NAMALWA (cell line): ENCODE measurements around the gene PFDN1.

Experiments used
- DNase-seq: peaks from one replicate; pipeline ENCODE4 v3.0.0-alpha.2; 2015; ENCODE audit warnings: low spot score

The PFDN1 gene

DNA sequence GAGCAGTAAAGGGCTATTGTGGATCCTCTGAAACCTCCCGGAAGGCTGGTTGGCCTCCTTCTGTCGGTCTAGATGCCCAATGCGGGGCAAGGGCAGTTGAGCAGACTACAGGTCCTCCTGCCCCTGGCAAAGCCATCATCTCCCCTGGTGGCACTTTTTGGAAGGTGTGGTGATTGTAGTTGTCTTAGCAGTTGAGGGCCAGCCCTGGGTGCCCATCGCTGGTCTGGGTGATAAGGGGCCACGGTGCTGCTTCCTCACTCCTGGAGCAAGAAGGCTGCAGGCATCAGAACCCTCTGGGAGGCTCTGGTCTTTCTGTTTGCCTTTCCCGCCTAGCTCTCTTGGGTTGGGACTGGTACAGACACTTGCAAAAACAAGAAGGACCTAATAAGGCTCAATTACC lies 64.1 kb downstream of the PFDN1 start:
- no peak for DNase-seq

DNA sequence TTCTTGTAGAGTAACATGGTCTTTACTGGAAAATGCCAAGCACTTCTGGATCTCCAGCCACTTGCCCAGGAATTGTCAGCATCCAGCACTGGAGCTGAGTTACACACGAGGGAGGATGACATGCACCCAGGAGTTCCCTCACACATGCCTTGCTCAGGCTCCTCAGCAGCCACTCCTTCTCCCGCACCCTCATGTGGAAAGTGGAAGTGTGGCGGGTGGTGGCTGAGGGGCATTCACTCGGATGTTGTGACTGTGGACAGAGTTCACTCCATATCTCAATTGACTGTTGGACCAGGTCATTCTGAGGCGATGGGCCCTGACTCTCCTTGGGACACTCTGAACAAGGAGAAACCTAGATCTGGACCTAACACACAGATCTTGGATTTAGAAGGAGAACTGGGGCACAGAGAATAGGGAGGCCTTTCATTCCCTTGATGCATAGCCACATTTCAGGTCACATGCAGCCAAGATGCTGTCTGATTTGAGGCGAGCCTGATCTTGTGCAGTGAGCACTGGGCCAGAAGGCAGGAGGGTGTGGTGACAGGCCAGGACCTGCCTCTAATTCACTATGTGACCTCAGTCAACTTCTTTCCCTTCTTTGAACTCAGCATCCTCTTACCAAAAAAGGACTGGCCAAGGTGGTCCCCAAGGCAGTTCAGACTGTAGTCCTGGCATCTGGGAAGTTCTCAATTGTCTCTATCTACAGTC lies 65.9 kb downstream of the PFDN1 start:
- DNase-seq = no peak

DNA sequence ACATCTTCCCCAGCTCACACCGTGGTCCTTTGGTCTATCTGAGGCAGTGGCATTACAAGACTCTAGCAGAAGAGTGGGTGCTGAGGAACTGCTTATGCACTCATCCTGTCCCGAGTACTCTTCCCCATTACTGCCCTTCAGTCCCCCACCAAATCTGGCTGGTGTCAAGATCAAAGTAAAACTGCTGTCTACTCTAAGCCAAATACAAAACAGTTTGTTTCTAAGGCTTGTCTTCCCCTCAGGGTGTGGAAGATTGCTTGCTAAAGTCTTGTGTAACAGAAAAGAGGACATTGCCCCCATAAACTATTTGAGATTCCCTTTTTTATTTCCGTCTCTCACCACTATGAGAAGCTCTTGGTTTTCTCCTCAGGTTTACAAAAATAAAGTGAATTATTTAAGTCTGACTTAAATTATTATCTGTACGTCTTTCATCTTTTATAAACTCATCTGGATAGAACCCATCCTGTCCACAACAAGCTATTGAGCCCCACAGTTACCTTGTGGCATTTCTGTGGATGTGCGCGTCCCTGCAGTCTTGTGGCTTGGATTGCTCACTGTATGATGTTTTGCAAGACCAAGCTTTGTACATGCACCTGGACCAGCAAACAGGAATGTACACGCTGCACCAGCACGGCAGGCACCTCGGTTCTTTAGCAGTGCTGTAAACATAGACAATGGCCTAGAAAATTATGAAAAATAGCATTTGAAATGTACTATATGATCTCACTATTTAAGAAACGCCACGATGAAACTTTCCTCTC lies 66.9 kb downstream of the PFDN1 start:
- no peak for DNase-seq

DNA sequence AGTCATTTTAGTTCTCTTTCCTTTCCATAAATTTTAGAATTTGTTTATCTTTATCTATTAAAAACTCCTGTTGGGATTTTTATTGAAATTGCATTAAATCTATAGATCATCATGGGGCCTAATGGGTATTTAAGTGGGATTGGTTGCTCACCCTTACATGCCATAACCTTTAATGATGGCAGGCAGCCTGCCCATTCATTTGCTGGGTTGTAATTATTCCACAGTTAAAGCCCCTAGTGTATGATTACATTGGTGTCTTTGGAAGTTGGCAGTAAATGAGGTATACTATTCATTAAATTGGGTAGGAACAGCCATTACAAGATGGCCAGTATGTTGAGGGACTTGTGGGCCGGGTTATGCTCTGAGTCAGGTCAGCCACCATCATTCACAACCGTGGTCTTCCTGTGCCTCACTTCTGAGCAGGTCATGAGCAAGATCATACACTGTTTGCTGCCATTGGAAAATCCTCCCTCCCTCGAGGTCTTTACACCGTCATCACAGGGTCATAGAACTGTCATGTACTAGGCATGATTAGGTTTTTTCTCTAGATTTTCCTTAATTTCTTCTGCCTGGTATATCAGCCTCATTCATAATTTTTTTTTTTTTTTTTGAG lies 68.4 kb downstream of the PFDN1 start:
- no peak for DNase-seq

DNA sequence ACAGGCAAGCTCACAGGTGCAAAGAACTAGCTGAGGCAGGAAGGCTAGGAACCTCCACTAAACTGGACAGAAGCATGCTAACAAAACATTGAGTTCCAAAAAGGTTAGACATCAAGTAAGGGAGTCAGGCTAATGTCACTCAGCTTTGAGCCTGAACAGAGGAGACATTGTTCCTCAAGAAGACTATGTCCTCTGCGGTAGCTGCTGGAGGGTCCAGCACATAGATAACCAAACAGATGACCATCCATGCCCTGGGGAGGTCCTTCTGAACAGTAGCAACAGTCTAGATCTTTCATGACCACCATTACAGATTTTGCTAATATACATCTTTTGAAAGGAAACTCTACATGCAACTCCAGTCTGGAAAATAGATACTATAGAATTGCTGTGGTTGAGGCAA lies 70.2 kb downstream of the PFDN1 start:
- DNase-seq = no peak

DNA sequence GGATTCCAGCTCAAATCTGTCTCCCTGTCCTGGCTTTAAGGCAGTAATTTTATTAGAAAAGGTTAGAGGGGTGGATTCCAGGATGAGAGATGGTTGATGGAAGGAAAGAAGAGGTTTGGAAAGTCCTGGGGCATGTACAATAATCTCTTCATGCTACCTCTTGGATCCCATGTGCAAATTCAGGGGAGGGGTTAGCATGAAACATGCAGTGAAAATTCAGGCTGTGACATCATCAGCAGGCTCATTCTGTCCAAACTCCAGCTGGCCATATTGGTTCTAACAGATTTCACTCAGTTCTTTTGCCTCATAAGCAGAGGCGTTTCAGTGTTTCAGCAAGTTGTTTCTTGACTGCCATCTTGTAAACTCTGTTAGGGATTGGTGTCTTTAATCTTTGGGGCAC lies 72.5 kb downstream of the PFDN1 start:
- DNase-seq = no peak

DNA sequence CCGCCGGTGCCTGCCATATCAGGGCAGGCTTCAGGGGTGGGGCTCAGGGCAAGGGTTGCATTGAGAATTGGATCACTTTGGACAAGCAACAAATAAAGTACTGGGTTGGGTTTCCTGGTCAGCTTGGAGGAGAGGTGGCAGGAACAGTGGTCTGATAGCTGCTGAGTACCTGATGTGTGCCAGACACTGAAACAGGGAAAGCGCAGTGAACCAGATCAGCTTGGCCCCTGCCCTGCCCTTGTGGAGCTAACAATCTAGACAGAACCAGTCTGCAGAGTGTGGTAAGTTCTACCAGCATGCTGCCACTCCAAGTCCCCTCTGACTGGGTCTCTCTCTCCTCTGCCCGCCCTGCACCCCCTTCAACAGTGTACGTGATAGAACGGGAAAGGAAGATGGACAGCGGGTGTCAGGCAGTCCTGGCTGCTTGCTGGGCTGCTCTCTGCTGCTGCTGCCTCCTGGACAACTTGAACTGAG lies 74.5 kb downstream of the PFDN1 start:
- DNase-seq = no peak

DNA sequence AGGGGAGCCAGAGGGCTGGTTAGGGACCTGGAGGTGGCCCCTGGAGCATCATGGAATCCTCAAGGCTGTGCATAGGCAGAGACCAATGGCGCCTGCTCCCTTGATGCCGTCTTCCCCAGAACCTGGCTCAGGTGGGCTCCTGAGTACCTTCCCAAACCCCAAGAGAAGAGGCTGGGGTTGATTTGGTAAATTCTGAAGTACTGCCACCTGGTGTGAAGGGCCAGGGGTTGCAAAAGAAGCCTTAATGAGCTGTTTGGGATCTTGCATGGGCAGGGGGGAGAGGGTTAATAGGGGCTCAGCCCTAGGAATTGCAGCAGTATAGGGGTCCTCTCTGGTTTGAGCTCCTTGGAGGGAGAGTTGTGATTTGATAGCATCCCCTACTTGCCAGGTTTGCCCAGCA lies 75.9 kb downstream of the PFDN1 start:
- no peak for DNase-seq

DNA sequence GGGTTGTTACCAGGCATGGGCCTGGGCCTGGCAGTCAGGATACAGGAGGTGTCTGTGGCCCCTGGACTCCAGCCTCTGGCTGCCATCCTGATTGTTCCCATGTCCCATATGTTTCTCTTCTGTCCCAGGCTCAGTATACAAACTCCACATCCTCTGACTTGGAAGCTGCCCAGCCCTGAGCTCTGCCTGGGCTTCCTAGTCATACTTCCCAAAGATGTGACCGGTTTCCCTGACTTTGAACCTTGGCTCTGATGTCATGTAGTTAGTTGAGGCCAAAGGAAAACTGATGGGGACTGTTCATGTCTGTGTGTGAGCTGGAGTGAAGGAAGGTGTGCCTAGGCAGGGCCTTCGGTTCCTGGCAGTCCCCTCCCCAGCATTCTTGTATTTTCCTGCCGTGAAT lies 77.5 kb downstream of the PFDN1 start:
- DNase-seq = no peak

DNA sequence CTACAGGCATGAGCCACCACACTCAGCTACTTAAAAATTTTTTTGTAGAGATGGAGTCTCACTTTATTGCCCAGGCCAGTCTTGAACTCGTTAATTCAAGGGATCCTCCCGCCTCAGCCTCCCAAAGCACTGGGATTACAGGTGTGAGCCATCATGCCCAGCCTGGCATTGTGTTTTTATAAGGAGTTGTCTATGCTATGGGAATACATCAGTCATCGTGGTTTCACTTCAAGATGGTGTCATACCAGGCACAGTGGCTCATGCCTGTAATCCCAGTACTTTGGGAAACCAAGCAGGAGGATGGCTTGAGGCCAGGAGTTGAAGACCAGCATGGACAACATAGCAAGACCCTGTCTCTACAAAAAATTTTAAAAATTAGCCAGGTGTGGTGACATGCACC lies 78.2 kb downstream of the PFDN1 start:
- DNase-seq = no peak

DNA sequence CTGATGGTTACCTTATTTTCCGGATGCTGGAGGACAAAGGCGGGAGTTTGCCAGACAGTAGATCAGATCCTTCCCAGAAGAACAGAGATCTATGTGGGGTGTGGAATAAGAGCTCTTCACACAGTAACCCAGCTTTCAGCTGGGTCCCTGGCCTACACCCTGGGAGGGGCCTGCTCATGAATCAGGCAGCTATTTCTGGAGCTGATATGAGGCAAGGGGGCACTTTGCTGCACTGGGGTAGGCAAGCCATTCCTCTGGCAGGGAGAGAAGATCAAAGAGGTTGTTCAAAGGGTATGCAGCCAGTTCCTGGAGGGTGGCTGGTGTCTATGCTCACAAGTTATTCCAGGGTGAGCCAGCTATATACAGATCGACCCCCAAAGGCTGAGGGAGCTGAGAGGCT lies 79.3 kb downstream of the PFDN1 start:
- DNase-seq = no peak

DNA sequence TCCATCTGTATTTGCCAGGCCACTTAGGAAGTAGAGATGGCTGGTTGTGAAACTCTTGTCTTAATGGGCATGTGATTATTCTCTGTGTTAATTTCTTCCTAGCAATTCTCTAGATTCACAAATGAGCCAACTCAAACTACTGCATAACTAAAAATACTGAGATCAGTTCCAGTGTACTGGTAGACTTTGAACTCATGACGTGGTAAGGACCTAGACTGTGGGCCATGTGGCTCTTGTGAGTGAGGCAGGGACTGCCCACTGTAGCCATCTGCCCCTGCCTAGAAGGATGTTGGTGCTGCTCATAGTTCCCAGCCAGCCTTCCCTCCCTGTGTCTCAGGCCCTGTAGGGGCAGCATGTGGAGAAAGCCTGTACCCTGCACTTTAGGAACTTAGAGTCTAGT lies 80.5 kb downstream of the PFDN1 start:
- DNase-seq = no peak

DNA sequence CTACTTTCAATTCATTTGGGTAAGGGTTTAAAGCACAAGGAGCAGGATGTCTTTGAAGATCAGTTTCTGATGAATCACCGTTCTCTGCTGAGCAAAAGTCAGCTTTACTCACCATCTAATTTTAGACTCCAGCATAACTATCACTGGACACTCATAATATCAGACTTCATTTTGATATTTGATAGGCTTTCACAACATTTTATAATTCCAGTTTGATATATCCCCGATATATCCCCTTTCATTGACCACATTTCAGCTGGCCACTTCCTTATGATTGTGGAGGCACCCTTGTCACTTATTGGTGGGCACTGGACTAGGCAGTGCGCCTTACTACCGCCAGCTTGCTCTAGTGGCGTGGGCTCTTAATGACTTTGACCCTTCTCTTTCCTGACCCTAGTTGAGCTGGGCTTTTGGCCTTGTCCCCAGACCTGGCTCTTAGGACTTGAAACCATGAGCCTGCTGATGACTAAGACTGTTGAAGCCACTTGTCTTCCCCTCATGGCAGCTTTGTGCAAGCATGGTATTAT lies 81.1 kb downstream of the PFDN1 start:
- no peak for DNase-seq

DNA sequence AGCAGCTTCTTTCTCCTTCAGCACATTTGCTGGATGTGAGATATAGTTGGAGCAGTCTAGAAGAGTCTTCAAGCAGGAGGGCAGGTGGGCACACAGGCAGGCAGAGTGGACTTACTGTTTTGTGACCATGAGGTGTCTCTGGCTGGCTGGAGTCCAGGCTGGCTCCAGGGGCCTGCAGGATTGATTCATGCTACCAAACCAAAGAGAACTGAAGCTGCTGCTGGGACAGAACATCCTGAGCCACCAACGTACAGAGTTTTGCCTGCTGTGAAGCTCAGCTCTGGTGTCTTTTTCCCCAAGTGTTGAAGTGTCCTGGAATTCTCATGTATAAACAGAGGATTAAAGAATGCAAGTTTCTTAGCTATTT lies 82.2 kb downstream of the PFDN1 start:
- DNase-seq = no peak

DNA sequence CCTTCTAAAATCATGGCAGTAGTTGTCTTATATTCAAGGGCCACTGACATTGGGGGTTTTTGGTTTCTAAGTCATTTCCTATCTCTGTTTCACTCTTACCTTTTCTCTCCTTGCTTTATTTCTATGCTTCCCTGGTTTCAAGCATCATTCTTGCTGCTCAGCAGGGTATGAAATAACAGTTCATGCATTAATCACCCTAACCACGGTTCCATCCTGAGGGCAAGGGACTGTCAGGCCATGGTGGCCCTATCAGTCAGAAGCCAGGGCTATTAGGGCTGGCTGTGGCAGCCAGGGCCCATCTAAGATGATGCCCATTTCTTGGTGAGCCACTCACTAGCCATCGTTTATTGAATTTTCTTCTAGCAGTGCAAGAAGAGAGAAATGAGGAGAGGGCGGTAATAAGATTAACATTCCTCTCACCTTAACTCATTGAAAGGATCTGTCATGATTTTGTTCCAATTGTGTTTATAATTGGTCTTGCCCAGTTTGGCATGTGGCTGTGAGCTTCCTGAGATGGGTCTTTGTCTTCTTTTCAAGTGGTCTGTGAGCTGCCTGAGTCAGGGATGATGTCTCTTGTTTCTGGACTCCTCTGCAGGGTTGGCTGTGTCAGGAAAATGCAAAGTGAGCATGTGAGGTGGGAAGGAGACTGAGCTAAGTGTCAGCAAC lies 82.7 kb downstream of the PFDN1 start:
- no peak for DNase-seq

DNA sequence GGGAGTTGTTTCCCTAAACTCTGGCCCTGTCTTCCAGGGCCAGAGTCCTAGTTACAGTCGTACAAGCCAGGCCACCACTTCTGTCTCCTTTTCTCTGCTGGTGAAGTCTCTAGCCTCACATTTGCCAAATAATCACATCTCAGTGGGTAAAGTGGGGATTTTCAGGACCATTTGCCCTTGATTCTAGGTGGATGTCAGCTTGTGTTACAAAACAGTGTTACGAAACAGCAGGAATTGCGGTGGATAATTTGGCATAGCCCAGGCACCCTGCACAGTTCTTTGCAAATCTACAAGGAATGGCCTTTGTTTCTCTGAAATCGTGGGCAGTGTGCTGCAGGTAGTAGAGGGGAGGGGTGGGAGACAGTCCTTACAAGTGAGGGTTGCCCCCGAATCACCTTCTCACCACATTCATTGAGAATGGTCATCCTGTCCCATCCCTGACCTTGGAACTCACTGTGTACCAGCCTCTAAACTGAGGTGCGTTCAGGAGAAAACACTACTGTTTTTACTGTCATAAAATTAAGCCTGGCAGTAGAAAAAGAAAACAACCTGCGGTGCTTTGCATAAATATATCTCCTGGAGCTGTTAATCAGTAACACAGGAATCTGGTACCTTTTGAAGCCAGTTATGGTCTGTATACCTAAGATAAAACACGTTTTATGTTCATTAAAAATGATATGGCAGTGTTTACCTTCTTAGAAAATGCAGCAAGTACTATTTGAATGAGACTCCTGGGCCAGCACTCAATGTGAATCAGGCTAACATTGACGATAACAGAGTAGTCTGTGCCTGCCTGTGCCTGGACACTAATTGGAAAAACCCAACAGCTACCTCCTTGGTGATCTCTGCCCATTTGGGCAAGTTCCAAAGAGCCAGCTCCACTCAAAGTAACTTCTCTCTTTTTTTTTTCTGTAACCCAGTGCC lies 83.6 kb downstream of the PFDN1 start:
- no peak for DNase-seq

DNA sequence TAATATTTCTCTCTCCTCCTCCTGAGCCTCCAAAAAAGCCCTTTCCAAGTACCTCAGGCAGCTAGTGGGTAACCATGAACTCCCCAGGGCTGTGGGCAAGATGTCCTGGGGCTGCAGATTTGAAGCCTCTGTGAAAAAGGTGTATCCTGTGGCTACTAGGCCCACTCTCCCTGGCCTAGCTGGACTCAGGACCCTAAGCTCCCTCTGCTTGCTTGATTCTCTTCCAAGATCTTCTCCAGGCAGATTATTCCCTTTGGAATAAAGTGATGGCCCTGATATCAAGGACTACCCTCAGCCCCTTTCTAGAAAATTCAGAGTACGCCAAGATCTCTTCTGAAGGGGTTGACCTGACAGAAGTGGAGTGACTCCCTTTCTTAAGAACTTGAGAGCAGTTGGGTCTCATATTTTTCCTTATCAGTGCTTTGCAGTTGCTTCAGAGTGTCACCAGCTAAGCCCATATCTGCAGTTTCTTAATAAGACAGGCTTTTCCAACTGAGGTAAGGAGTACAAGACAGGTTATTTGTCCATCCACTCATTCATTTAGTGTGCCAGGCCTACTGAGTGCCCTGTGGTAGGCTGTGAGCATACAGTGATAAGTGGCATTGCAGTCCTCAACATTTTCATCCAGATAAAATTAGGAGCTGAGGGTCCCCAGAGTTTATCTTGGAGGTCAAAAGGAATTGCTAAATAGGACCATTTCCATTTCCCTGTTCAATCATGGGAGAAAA lies 85.4 kb downstream of the PFDN1 start:
- no peak for DNase-seq

DNA sequence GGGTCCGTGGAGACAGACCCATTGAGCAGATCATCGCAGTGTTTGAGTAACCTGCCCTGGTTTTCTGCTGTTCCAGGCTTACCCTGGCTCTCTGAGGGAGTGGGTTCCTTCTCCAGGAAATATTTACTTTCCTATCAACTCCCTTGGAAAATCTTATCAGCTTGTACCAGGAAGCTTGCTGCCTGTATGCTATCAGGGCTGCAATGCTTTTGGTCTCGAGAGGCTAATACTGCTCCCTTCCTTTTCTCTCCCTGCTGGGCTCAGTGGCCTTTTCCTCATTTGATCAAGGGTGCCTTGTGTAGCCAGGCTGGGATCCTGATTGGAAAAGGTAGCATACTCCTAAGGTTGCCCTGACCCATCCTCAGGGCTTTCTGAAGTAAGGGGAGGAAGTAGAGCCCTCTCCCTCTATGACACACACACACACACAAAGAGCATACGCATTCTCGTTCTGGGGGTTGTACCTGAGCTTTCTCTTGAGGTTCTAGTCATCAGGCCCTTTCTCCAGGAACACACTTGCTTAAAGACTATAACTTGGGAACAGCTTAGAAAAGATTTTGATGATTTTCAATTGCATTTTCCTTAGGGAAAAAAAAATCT lies 86.3 kb downstream of the PFDN1 start:
- no peak for DNase-seq

DNA sequence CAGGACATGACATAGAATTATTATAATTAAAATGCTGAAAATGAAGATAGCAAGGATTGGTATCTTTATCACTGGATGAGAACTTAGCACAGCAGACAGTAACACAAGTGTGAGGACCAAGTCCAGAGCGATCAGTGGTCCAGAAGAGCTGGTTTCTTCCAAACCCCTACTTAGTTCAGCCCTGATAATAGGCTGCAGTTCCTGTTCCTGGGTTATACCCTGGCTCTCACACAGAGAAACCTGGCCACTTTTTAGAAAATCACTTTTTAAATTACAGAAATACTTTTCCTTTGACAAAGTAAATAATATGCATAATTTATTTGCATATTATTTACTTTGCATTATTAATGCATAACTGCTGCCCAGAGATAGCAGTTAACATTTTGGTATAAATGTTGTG lies 87.6 kb downstream of the PFDN1 start:
- DNase-seq = no peak

DNA sequence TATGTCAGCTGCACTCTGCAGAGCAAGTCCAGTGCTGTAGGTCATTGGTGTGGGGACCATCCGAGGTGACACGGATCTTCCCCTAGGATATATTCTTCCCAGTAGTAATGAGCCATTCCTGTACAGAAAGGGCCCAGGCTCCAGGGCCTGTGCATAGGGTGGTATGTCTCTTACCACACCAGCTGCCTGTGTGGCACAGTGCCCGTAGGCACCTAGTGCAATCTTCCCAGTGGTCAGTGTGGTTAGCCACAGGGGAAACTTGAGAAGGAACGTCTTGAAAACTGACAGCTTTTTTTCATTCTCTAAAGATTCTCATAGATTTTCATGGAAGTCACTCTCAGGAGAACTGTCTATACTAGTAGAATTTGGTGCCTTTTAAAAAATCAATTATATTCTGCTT lies 88.1 kb downstream of the PFDN1 start:
- DNase-seq = no peak
